GM18505 (cell line): ENCODE data around the gene BLOC1S6.

Experiments used
- ATAC-seq: cut with Tn5 transposase; IDR thresholded peaks from one replicate; pipeline ENCODE4 v1.9.1; 2021; ENCODE audit not compliant: unreplicated experiment
- POLR2A ChIP-seq: IDR thresholded peaks from 4 replicates; pipeline ENCODE4 v1.6.1; 2011; ENCODE audit warnings: borderline replicate concordance; ENCODE audit not compliant: insufficient read depth, insufficient read length; ENCODE audit errors: extremely low read depth

The BLOC1S6 gene

DNA sequence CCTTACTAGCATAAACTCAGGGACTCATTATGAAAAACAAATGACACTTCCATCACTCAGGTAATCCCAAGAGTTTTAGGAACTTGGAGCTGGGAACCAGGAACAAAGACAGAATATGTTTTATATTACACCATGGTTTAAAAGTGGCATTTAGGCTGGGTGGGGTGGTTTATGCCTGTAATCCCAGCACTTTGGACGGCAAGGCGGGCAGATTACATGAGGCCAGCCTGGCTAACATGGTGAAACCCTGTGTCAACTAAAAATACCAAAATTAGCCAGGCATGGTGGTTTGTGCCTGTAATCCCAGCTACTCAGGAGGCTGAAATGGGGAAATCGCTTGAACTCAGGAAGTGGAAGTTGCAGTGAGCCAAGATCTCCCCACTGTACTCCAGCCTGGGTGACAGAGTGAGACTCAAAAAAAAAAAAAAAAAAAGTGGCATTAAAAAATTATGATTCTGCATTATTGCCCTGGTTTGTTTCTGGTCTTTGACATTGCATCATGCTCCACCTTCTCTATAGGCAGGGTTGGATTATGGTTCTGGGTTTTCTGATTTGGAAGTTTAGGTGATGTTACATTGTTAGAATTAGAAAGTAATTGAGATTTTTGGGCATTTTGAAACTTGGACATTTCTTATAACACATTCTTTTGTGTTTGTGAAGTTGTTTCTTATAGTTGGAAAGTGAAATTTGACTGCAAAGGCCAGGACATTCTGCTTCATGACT lies 66.7 kb downstream of the BLOC1S6 start:
- TF ChIP-seq POLR2A: no peak
- ATAC-seq: no peak

DNA sequence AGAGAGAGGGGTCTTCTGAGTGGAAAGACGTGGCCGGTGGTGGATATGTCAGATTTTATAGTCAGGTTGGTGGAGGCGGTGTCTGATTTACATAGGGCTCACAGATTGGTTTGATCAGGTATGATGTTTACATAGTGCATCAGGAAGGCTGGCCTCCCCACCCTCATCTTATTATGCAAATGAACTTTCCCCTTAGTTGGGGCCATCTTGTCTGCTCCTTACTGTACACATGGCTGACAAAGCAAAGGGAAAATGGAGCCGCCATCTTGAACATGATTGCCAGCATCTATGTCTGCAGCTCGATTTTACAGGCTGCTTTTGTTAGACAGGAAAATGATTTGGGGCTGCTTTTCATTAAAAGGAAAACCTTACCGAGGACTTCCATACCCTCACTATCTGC lies 67.6 kb downstream of the BLOC1S6 start:
- ATAC-seq: no peak
- no peak for TF ChIP-seq POLR2A

DNA sequence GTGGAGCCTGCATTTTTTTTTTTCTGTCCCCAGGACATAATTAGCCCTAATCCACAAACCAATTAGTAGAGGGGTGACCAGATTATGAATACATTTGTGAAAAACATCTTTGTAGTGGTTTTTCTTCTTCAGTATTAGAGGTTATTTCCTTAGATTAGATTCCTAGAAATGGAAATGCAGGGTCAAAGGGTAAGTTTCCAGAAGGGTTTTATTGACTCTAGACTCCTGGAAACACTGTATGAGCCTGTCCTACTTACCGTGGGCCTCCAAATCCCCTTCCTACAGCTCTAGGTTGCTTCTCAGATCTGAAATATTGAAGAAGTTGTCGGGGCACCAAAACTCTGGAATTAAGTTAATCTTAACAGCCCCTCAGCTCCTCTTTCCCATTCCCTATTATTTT lies 70.1 kb downstream of the BLOC1S6 start:
- TF ChIP-seq POLR2A: no peak
- no peak for ATAC-seq

DNA sequence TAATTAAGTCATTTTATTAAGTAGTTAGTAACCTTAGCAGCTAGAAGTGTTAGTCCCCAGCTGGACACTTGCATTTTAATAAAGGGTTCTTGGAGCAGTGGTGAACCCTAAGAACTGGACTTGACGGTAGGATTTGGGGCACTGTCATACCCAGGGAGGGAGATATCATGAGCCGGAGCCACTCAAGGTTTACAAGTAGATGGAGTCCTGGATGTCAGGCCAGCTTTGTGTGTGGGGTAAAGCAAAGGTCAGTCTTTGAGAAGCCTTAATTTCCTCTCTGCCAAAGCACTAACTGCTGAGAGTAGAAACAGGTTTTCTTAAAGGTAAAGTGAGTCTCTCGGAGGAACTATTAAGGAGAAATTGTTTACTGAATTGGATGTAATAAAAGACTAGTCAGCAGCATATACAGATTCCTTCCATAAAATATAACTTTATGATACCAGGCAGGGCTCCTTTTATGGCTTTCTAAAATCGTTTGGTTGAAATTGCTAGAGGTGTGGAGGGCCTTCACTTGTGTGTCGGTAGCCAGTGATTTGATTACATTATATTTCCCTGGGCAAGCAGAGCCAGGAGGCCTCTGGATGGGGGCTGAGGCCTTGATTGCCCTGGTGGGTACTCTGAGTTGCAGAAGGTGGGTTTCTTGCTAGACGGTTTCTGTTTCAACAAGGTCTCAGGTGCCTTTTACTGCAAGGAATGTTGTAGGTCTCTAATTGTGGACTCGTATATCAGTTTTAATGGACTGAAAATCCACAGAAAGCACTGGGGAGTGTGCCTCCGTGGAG lies 70.8 kb downstream of the BLOC1S6 start:
- ATAC-seq: no peak
- TF ChIP-seq POLR2A: no peak
